Liver (tissue), 3 donors: ENCODE results near the gene FZD4.

Experiments
- ATF3 ChIP-seq: IDR thresholded peaks from 2 replicates; pipeline ENCODE4 v1.6.1; 2016; ENCODE audit warnings: antibody characterized with exemption
- CTCF ChIP-seq: fragments of 150-350 bp; IDR thresholded peaks from 2 replicates; pipeline ENCODE4 v1.5.1; 2017; ENCODE audit warnings: improper control_type of control experiment, low read depth, low read length; ENCODE audit not compliant: missing input control
- EGR1 ChIP-seq, 2 donors: IDR thresholded peaks; 2 replicates each; pipeline ENCODE4 v1.6.1; 2016 to 2018; ENCODE audit warnings: antibody characterized with exemption in 2 of 2, low read depth in 2 of 2
- GABPA ChIP-seq, 2 donors: IDR thresholded peaks in 1 of 2; conservative IDR thresholded peaks in 1 of 2; 2 replicates each; pipeline ENCODE4 v1.6.1; 2016; ENCODE audit warnings: antibody characterized with exemption in 2 of 2, mild to moderate bottlenecking in 1 of 2, moderate library complexity in 1 of 2
- HNF4G ChIP-seq: IDR thresholded peaks from 2 replicates; pipeline ENCODE4 v1.6.1; 2016; ENCODE audit warnings: antibody characterized with exemption
- JUND ChIP-seq, 2 donors: IDR thresholded peaks; 2 replicates each; pipeline ENCODE4 v1.6.1; 2016; ENCODE audit warnings: antibody characterized with exemption in 2 of 2
- MAX ChIP-seq: IDR thresholded peaks from 2 replicates; pipeline ENCODE4 v1.6.1; 2016; ENCODE audit warnings: antibody characterized with exemption
- RAD21 ChIP-seq, 2 donors: IDR thresholded peaks; 2 replicates each; pipeline ENCODE4 v1.6.1; 2016; ENCODE audit warnings: antibody characterized with exemption in 2 of 2, mild to moderate bottlenecking in 2 of 2
- REST ChIP-seq: IDR thresholded peaks from 2 replicates; pipeline ENCODE4 v1.6.1; 2016; ENCODE audit warnings: antibody characterized with exemption, mild to moderate bottlenecking
- RXRA ChIP-seq, 2 donors: IDR thresholded peaks; 2 replicates each; pipeline ENCODE4 v1.6.1; 2017 to 2018; ENCODE audit warnings: antibody characterized with exemption in 2 of 2, mild to moderate bottlenecking in 1 of 2
- TAF1 ChIP-seq: conservative IDR thresholded peaks from 2 replicates; pipeline ENCODE4 v1.6.1; 2016; ENCODE audit warnings: antibody characterized with exemption, mild to moderate bottlenecking
- YY1 ChIP-seq: IDR thresholded peaks from 2 replicates; pipeline ENCODE4 v1.6.1; 2016; ENCODE audit warnings: antibody characterized with exemption, mild to moderate bottlenecking
- ZBTB33 ChIP-seq: IDR thresholded peaks from 2 replicates; pipeline ENCODE4 v1.6.1; 2016; ENCODE audit warnings: antibody characterized with exemption
- donor health status: healthy.
- donor health status: healthy.

- TF ChIP-seq CTCF (no peak), RAD21 (IDR thresholded peaks at IDR 0.05) (no peak), HNF4G (no peak), GABPA (IDR thresholded peaks at IDR 0.05 in 1 of 2, conservative IDR thresholded peaks at IDR 0.05 in 1 of 2) (no peak), YY1 (no peak), JUND (IDR thresholded peaks at IDR 0.05) (no peak), TAF1 (no peak), RXRA (IDR thresholded peaks at IDR 0.05) (no peak), REST (no peak), MAX (no peak), ZBTB33 (no peak), EGR1 (IDR thresholded peaks at IDR 0.05; ENCODE audit: low read depth in 2 of 2) (no peak), ATF3 (no peak)
These were observed 37.8 kb upstream of the FZD4 start for GRCh38 chr11:86993031-86993430.
